WI38 (cell line): ENCODE data around the gene PDE10A.

Experiments used
- H3K4me3 ChIP-seq: 2 replicates; pipeline ENCODE4 v1.5.1; 2011; ENCODE audit warnings: low read depth, mild to moderate bottlenecking, control low read depth, low read length
- CTCF ChIP-seq: IDR thresholded peaks from 2 replicates; pipeline ENCODE4 v1.5.1; 2012; ENCODE audit warnings: low read depth, mild to moderate bottlenecking, control low read depth, low read length

PDE10A gene

GRCh38 chr6:165635965-165636364 lies 27.1 kb downstream of the PDE10A start:
- no peak for TF ChIP-seq CTCF
- no peak overlapping the region for H3K4me3 ChIP-seq

- TF ChIP-seq CTCF: no peak
- H3K4me3 ChIP-seq: no peak overlapping the region
These were observed 28.8 kb downstream of the PDE10A start for GRCh38 chr6:165634101-165634880.

GRCh38 chr6:165632194-165632593 lies 30.8 kb downstream of the PDE10A start:
- no peak for TF ChIP-seq CTCF
- H3K4me3 ChIP-seq: no peak overlapping the region

- TF ChIP-seq CTCF: no peak
- no peak overlapping the region for H3K4me3 ChIP-seq
These were observed 32.5 kb downstream of the PDE10A start for GRCh38 chr6:165630544-165630953.

GRCh38 chr6:165628955-165629354 lies 34.1 kb downstream of the PDE10A start:
- TF ChIP-seq CTCF: no peak

GRCh38 chr6:165627366-165627765 lies 35.7 kb downstream of the PDE10A start:
- no peak for TF ChIP-seq CTCF

More at GRCh38 chr6:165628955-165629354, 34.1 kb downstream of the PDE10A start:
- no peak overlapping the region for H3K4me3 ChIP-seq

GRCh38 chr6:165626711-165627110 lies 36.3 kb downstream of the PDE10A start:
- no peak overlapping the region for H3K4me3 ChIP-seq
- no peak for TF ChIP-seq CTCF

More at GRCh38 chr6:165627366-165627765, 35.7 kb downstream of the PDE10A start:
- no peak overlapping the region for H3K4me3 ChIP-seq
